Stimulated activated CD4-positive, alpha-beta T cell treated with anti-CD3 and anti-CD28 coated beads, Interleukin-1b, Interleukin-23, amount 100 ng/mL, for 48 hours (primary cell): ENCODE results near the gene ARSA.

Experiments
- DNase-seq: peaks from one replicate; pipeline ENCODE4 v3.0.0-alpha.2; 2020

ARSA gene

DNA sequence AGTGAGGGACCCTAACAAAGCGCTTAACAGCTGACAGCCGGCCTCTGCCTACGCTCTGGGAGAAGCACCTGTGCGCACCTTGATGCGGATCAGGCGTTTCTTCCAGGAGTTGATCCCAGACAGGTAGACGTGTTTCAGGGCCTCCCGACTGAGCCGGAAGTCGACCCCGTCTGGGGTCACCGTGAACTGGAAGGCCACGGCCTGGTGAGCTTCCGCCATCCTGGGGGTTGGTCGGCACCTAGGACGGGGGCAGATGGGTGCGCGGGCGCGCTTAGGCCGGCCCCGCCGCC lies 50.3 kb downstream of the ARSA start:
- no peak for DNase-seq

DNA sequence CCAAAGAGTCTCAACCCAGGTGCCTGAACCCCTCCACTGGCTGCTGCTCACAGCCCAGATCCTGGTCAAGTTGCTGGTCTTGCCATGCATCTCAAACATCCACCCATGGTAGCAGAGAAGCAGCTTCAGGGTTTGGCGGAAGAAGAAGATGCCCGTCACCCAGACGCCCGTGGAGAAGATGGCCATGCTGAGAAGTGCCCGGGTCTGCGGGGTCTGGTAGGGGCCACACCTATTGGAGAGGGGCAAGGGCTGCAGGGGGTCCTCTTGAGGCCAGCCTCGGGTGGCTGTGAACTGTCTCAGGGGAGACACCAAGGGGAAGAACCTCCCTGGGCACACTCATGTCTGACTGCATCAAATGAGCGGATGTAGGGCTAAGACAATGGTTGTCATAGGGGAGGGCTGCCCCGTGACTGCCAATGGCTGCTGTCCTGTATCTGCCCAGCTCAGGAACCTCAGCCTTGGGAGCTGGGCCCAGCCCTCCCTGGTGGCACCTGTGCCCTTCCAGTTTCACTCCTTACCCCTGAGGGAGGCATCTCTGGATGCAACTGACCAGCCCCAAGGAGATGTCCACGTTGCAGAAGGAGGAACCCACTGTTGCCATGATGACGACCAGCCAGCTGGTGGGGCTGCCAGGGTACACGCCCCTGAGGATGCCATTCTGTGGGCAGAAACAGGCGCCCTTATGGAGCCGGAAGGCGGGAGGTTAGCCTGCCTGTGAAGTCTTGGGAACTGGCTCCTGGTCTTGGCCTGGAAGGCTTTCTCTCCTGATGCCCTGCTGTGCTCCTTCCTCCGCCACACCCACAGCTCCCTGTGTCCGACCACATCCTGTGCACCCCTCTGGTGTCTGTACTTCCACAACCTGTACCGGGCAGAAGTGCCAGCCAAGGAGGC lies 50.9 kb downstream of the ARSA start:
- no peak for DNase-seq

DNA sequence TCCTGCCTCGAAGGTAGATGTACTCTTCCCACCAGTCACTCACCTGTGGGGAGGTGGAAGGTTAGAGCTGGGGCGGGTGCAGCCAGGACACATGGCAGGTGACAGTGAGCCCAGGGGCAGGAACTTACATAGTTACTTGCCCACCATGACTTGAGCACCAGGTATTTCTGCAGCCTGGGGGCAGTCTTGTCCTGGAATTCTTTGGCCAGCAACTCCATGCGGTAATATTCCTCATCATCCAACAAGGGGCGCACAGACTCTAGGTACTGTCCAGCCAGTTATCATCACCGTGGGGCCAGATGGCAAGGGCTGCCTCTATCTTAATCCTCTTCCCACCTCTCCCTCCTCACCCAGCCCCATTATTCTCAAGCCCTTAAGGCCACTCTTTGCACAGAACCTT lies 51.9 kb downstream of the ARSA start:
- DNase-seq = no peak

DNA sequence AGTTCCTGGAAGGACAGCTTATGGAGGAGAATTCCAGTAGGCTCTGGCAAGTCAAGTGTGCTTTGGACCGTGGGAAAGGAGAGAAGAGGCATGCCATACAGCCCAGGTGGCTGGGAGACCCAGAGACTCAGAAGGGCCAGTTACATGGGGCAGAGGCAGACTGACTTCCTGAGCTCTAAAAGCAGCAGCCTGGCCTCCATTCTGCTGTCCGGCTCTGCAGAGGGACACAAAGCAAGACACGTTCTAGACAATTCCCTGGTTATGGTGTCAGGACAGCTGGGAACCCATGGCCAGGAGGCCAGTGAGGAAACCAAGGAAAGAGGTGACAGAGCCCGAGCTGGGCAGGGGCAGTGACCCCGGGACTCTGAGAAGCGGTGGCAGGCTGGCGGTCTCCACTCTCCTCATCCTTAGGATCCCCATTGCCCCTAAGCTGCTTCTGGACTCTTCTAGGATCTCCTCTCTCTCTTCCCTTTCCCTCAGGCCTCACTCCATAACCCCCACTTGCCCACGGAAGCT lies 52.5 kb downstream of the ARSA start:
- no peak for DNase-seq
